Epithelial cell of esophagus (primary cell): ENCODE data around the gene INVS.
"Not testable (repeated sequence)": the region's sequence is repeated elsewhere in the genome, so short reads cannot be mapped to it uniquely, and the experiment has no call there.

Experiments
- DNase-seq: peaks from one replicate; pipeline ENCODE4 v3.0.0; 2010; ENCODE audit warnings: low read depth
- H3K4me3 ChIP-seq: 2 replicates; pipeline ENCODE4 v1.5.1; 2011; ENCODE audit warnings: mild to moderate bottlenecking, low read length, control low read depth
- TF ChIP-seq, protein P1 (sequence below): IDR thresholded peaks from 2 replicates; pipeline ENCODE4 v1.5.1; 2011; ENCODE audit warnings: low read depth, mild to moderate bottlenecking, low read length, control low read depth, inconsistent platforms; ENCODE audit not compliant: insufficient read depth; ENCODE audit errors: missing control alignments

The INVS gene

DNA sequence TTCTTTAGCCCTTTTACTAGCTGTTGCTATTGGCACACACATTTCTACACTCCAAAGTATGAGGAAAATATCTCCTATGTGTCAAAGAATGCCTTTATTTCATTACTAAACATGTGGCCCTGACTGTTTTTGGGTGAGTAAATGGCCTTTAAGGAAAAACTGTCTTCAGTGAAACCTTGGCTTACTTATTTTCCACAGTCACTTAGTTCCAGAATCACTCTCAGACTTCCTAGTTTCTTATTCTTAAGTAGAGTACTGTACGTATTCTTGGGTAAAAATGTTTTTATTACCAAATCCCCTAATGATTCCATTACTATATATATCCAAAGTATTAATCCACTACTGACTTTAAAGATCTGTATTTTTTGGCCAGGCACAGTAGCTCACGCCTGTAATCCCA, 27.8 kb upstream of the INVS start:
- no peak overlapping the region for H3K4me3 ChIP-seq
- DNase-seq, result no peak
- TF ChIP-seq, protein P1, sequence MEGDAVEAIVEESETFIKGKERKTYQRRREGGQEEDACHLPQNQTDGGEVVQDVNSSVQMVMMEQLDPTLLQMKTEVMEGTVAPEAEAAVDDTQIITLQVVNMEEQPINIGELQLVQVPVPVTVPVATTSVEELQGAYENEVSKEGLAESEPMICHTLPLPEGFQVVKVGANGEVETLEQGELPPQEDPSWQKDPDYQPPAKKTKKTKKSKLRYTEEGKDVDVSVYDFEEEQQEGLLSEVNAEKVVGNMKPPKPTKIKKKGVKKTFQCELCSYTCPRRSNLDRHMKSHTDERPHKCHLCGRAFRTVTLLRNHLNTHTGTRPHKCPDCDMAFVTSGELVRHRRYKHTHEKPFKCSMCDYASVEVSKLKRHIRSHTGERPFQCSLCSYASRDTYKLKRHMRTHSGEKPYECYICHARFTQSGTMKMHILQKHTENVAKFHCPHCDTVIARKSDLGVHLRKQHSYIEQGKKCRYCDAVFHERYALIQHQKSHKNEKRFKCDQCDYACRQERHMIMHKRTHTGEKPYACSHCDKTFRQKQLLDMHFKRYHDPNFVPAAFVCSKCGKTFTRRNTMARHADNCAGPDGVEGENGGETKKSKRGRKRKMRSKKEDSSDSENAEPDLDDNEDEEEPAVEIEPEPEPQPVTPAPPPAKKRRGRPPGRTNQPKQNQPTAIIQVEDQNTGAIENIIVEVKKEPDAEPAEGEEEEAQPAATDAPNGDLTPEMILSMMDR, result no peak

DNA sequence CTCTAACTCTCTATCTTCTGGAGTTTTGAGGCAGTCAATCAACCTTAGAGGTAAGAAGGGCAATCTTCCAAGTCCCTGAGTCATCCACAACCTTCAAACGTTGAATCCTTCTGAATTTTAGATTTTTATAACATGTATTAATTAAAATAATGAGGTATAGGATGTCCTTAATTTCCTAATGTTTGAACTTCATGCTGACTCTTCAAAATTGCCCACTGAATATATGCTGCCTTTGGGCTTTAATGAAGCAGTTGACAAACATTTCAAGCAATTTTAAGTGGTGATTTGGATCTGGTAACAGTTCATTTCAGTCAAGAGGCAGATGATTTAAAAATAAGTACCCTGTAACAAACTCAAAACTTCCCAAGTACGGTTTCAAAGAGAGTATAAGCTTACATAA, 26.2 kb upstream of the INVS start:
- DNase-seq, result peak; percentile 16
- TF ChIP-seq, protein P1, result no peak
- no peak overlapping the region for H3K4me3 ChIP-seq

DNA sequence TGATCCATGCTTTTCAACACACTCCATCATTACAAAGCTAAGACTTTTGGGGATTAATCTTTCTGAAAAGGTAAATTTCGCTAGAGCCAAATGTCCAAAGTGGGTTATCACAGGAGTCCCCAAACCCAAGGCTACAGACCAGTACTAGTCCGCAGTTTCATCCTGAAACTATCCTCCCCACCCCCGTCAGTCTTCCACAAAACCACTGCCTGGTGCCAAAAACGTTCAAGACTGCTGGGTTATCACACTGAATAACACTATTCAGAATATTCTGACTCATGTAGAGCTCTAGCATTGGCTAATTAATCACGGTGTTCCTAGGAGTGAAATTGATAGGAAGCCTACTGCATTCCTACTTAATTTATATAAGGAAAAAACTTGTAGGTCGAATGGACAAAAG, 24.9 kb upstream of the INVS start:
- no peak overlapping the region for H3K4me3 ChIP-seq
- TF ChIP-seq, protein P1, result no peak
- DNase-seq, result no peak

DNA sequence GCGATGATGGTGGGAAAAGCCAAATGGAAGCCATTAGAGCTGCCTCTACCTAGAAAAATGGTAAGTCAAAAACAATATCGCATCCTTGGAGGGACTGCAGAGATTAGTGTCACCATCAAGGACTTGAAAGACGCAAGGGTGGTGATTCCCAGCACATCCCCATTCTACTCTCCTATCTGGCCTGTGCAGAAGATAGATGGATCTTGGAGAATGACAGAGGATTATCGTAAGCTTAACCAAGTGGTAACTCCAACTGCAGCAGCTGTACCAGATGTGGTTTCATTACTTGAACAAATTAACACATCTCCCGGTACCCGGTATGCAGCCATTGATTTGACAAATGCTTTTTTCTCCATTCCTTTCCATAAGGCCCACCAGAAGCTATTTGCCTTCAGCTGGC, 24.1 kb upstream of the INVS start:
- H3K4me3 ChIP-seq, result no peak overlapping the region
- no peak for DNase-seq
- TF ChIP-seq, protein P1, result no peak

DNA sequence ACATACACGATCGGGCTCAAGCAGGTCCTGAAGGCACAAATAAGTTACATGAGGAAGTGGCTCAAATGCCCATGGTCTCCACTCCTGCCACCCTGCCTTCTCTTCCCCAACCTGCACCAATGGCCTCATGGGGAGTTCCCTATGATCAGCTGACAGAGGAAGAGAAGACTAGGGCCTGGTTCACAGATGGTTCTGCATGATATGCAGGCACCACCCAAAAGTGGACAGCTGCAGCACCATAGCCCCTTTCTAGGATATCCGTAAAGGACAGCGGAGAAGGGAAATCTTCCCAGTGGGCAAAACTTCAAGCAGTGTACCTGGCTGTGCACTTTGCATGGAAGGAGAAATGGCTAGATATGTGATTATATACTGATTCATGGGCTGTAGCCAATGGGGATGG, 22.8 kb upstream of the INVS start:
- not testable (repeated sequence) for H3K4me3 ChIP-seq, DNase-seq

DNA sequence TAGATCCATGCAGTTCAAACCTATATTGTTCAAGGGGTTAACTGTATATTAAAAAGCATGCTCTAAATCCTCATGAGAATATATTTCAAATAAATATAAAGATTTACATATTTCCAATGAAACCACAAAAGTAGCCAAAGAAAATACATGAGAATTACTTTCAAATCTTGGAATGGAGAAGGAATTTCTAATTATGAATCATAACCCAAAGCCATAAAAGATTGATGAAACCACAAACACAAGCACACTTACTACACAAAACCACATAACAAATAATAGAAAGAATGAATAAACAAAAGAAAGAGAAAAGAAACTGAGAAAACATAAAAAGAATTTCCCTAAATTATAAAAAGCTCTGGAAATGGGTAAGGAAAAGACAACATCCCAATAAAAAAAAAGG, 16.3 kb upstream of the INVS start:
- no peak overlapping the region for H3K4me3 ChIP-seq
- DNase-seq, result no peak
- TF ChIP-seq, protein P1, result no peak

DNA sequence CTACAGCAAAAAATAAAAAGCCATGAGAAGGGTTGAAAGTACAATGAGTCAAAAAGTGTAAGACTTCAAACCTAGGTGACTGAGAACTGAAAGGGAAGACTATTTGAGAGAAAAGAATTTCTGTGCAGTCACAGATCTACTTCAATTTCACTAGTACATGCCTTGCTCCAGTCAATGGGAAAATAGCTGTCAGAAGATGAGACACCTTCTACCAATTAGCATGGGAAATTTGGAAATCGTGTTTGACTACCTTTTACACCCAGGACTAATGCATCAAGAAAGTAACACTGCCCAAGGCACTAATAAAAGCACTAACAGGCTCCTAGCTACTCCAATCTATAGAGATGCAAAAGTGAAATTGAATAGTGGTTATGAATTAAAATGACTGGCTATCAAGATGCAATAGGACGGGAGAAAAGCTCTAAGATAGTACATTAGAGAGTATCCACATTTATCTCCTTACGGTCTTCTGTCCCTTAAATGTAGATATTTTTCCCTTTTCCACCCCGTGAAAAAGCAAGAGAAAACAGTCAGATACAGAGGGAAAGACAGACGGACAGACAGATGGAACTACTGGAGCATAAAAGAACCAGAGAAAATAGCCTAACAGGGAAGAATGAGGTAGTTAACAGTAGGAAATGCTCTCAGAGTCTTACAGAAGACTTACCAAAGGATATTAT, 15.5 kb upstream of the INVS start:
- H3K4me3 ChIP-seq, result no peak overlapping the region
- no peak for DNase-seq
- TF ChIP-seq, protein P1, result no peak
